ENCODE data around the gene AMFR. TPM values are rescaled to one million over a fixed set of nuclear protein-coding genes. Genes with fewer than 3 reads are reported as not detected.

AMFR gene
- total RNA-seq, 1 donor from 2014 or later = 69.9 TPM

- DNase-seq = peak; percentile 10
- H3K4me1 Mint-ChIP-seq (ENCODE audit: low read depth, unreplicated experiment) = peaks cover 21% of the 10 kb centered on the region
- no peak overlapping the region for H3K27ac Mint-ChIP-seq (ENCODE audit: unreplicated experiment)
- TF ChIP-seq CTCF (IDR thresholded peaks at IDR 0.05; ENCODE audit: partially characterized antibody, unreplicated experiment) = no peak
- peaks cover 9% of the 10 kb centered on the region for H3K36me3 Mint-ChIP-seq (ENCODE audit: unreplicated experiment)
- H3K27me3 Mint-ChIP-seq (ENCODE audit: unreplicated experiment) = peaks cover 30% of the 10 kb centered on the region
- no peak overlapping the region for H3K4me3 Mint-ChIP-seq (ENCODE audit: unreplicated experiment)
- peaks cover 26% of the 10 kb centered on the region for H3K9me3 Mint-ChIP-seq (ENCODE audit: unreplicated experiment)
Observed at GRCh38 chr16:56353054-56353921, 72.1 kb downstream of the AMFR start.

- Mint-ChIP-seq H3K36me3 (ENCODE audit: unreplicated experiment) (peaks cover 9% of the 10 kb centered on the region), H3K27ac (ENCODE audit: unreplicated experiment) (no peak overlapping the region), H3K27me3 (ENCODE audit: unreplicated experiment) (peaks cover 30% of the 10 kb centered on the region), H3K9me3 (ENCODE audit: unreplicated experiment) (peaks cover 26% of the 10 kb centered on the region), H3K4me3 (ENCODE audit: unreplicated experiment) (no peak overlapping the region), H3K4me1 (ENCODE audit: low read depth, unreplicated experiment) (peaks cover 21% of the 10 kb centered on the region)
- peak; percentile 9 for DNase-seq
- no peak for TF ChIP-seq CTCF (IDR thresholded peaks at IDR 0.05; ENCODE audit: partially characterized antibody, unreplicated experiment)
Observed at GRCh38 chr16:56352351-56353053, 72.8 kb downstream of the AMFR start.

GRCh38 chr16:56351481-56351880 is 73.9 kb downstream of the AMFR start:
- peaks cover 14% of the 10 kb centered on the region for H3K4me1 Mint-ChIP-seq (ENCODE audit: low read depth, unreplicated experiment)
- H3K36me3 Mint-ChIP-seq (ENCODE audit: unreplicated experiment) = peaks cover 9% of the 10 kb centered on the region
- H3K4me3 Mint-ChIP-seq (ENCODE audit: unreplicated experiment) = peak overlapping the region; percentile 47
- peaks cover 25% of the 10 kb centered on the region for H3K27me3 Mint-ChIP-seq (ENCODE audit: unreplicated experiment)
- TF ChIP-seq CTCF (IDR thresholded peaks at IDR 0.05; ENCODE audit: partially characterized antibody, unreplicated experiment) = no peak
- peak; percentile 5 for DNase-seq
- H3K9me3 Mint-ChIP-seq (ENCODE audit: unreplicated experiment) = peaks cover 21% of the 10 kb centered on the region
- peak overlapping the region; percentile 7 for H3K27ac Mint-ChIP-seq (ENCODE audit: unreplicated experiment)

GRCh38 chr16:56350491-56351405 is 74.6 kb downstream of the AMFR start:
- Mint-ChIP-seq H3K9me3 (ENCODE audit: unreplicated experiment) (peaks cover 24% of the 10 kb centered on the region), H3K36me3 (ENCODE audit: unreplicated experiment) (peaks cover 14% of the 10 kb centered on the region), H3K4me3 (ENCODE audit: unreplicated experiment) (peak overlapping the region; percentile 47), H3K27me3 (ENCODE audit: unreplicated experiment) (peaks cover 26% of the 10 kb centered on the region), H3K27ac (ENCODE audit: unreplicated experiment) (peak overlapping the region; percentile 7), H3K4me1 (ENCODE audit: low read depth, unreplicated experiment) (peaks cover 13% of the 10 kb centered on the region)
- TF ChIP-seq CTCF (IDR thresholded peaks at IDR 0.05; ENCODE audit: partially characterized antibody, unreplicated experiment) = no peak
- DNase-seq = peak; percentile 8

All from glutamatergic neuron (in vitro differentiated cells).